DND-41 (cell line): ENCODE results near the gene RAD9A.

Experiments
- ATAC-seq: fragments of 200-7000 bp; cut with Tn5 transposase; 3 replicates; pipeline ENCODE4 v1.9.1; 2021; ENCODE audit warnings: low read depth; ENCODE audit not compliant: insufficient read depth
- DNase-seq: peaks from one replicate; pipeline ENCODE4 v3.0.0-alpha.2; 2020
- H2AFZ ChIP-seq: 2 replicates; pipeline ENCODE4 v1.6.0; 2012; ENCODE audit warnings: low read depth, low read length
- H3K27ac ChIP-seq: 2 replicates; pipeline ENCODE4 v1.5.1; 2012; ENCODE audit warnings: low read length, inconsistent platforms
- H3K27me3 ChIP-seq: fragments of 200-600 bp; sonication (generic); 2 replicates; pipeline ENCODE4 v1.6.0; 2012; ENCODE audit warnings: low read length, mild to moderate bottlenecking, inconsistent platforms; ENCODE audit not compliant: insufficient read depth, poor library complexity
- H3K36me3 ChIP-seq: 2 replicates; pipeline ENCODE4 v1.5.1; 2012; ENCODE audit warnings: low read length, inconsistent platforms; ENCODE audit not compliant: insufficient read depth
- H3K4me1 ChIP-seq: 2 replicates; pipeline ENCODE4 v1.5.1; 2012; ENCODE audit warnings: mild to moderate bottlenecking, low read length; ENCODE audit not compliant: insufficient read depth
- H3K4me2 ChIP-seq: 2 replicates; pipeline ENCODE4 v1.6.0; 2012; ENCODE audit warnings: mild to moderate bottlenecking, moderate library complexity, low read length, inconsistent platforms; ENCODE audit not compliant: insufficient read depth
- H3K4me3 ChIP-seq, 2 experiments: fragments of 200-600 bp in 1 of 2; shearing (Covaris generic) in 1 of 2; 2 replicates each; pipeline ENCODE4 v1.5.1; 2012 to 2016; ENCODE audit warnings: inconsistent platforms in 2 of 2, low read length in 2 of 2, mild to moderate bottlenecking in 2 of 2, low read depth in 1 of 2, moderate library complexity in 1 of 2
- H3K79me2 ChIP-seq: 2 replicates; pipeline ENCODE4 v1.6.0; 2012; ENCODE audit warnings: low read length, inconsistent platforms; ENCODE audit not compliant: insufficient read depth
- H3K9ac ChIP-seq: 2 replicates; pipeline ENCODE4 v1.6.0; 2012; ENCODE audit warnings: low read depth, mild to moderate bottlenecking, inconsistent platforms, low read length, moderate library complexity
- H3K9me3 ChIP-seq: 2 replicates; pipeline ENCODE4 v1.5.1; 2012; ENCODE audit warnings: low read length, moderate library complexity, mild to moderate bottlenecking, inconsistent platforms; ENCODE audit not compliant: insufficient read depth, severe bottlenecking
- H4K20me1 ChIP-seq: 2 replicates; pipeline ENCODE4 v1.6.0; 2012; ENCODE audit warnings: low read length; ENCODE audit not compliant: insufficient read depth
- CTCF ChIP-seq: IDR thresholded peaks from 2 replicates; pipeline ENCODE4 v1.5.1; 2012; ENCODE audit warnings: borderline replicate concordance, low read length, moderate library complexity, mild to moderate bottlenecking; ENCODE audit not compliant: poor library complexity, severe bottlenecking; ENCODE audit errors: extremely low read depth
- EZH2 ChIP-seq: IDR thresholded peaks from 3 replicates; pipeline ENCODE4 v1.6.1; 2012; ENCODE audit warnings: borderline replicate concordance, low read depth, mild to moderate bottlenecking, moderate library complexity, low read length, inconsistent platforms; ENCODE audit not compliant: severe bottlenecking

The RAD9A gene

DNA sequence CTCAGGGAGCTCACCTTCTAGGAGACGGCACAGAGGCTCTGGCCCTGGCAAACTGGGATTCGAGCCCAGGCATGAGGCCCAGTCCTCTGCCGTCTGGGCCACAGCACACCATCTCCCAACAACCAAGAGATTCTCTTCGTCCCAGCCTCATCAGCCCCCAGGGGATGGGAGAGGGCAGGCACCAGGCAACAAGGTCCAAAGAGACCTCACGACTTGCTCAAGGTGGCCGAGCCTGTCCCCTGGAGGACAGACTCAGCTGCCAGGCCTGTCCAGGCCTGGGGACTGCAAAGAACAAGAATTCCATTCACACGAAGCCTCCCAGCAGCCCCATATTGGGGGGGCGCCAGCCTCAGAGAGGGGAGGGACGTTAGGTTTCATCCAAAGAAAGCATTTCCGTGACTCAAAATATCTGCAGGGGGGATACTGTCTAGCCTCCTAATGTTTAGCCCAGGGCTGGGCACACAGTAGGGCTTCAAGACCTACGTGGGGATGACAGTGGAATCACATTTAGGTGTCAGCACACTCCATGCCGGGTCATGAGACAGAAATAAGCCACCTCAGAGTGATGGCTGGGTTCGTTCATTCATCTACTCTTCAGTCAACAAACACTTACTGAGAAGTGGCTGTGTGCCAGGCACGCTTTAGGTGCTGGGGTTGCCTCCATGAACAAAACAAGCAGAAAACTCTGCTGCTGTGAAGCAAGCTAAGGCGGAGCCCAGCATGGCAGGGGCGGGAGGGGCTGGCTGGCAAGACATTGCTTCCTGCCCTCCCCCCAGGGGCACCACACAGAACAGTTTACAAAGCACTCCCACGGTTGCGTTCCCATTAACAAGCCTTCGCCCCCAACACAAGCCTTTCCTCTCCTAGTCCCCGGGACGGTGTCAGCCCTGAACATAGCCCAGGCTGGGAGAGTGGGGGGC, 24.9 kb downstream of the RAD9A start:
- Histone ChIP-seq H3K4me2 (peak overlapping the region; percentile 95), H3K27ac (peak overlapping the region; percentile 93), H3K4me3 (peak overlapping the region in 1 of 2 experiments; percentile 44; a peak in 2 of 4 replicates)

DNA sequence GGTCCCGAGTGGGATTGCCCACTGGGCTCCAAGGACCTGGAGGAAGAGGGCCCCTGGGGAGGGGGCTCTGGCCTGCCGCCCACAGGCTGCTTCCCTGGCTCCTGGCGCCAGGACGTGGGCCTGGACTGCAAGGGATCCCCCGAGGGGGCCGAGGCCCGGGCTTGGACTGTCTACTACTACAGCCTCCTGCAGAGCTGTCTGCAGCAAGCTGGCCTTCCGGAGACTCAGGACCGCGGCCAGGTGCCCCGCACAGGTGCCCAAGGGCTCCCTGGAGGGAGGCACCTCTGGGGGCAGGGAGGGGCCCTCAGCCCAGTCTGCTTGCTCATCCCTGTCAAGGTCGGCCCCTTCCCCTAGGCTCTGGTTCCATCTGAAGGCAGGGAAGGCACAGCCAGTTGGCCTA, 25.6 kb downstream of the RAD9A start:
- H3K79me2 ChIP-seq = peaks cover 37% of the 10 kb centered on the region
- ATAC-seq (no peak), DNase-seq (no peak)
- no peaks in the 10 kb centered on the region for H3K9me3 ChIP-seq
- no peaks in the 10 kb centered on the region for H3K27me3 ChIP-seq
- H3K27ac ChIP-seq = peak overlapping the region; percentile 93
- peak overlapping the region; percentile 91 for H3K9ac ChIP-seq
- H4K20me1 ChIP-seq = no peaks in the 10 kb centered on the region
- peaks cover 6% of the 10 kb centered on the region; the same call in 1 of the 2 replicates for H3K36me3 ChIP-seq
- H2AFZ ChIP-seq = peak overlapping the region; percentile 21; the same call in 1 of the 2 replicates
- TF ChIP-seq CTCF (no peak), EZH2 (no peak)
- H3K4me2 ChIP-seq = peak overlapping the region; percentile 95
- peaks cover 65% of the 10 kb centered on the region for H3K4me1 ChIP-seq
- H3K4me3 ChIP-seq = peak overlapping the region in 1 of 2 experiments; percentile 44; a peak in 2 of 4 replicates

More for the DNA sequence above, 24.9 kb downstream of the RAD9A start:
- peak; percentile 92 for DNase-seq
- no peaks in the 10 kb centered on the region for H4K20me1 ChIP-seq
- H3K9me3 ChIP-seq = no peaks in the 10 kb centered on the region
- peak; percentile 69 for ATAC-seq
- peaks cover 71% of the 10 kb centered on the region for H3K4me1 ChIP-seq
- H3K27me3 ChIP-seq = no peaks in the 10 kb centered on the region
- H3K36me3 ChIP-seq = peaks cover 6% of the 10 kb centered on the region; the same call in 1 of the 2 replicates
- TF ChIP-seq EZH2 (no peak), CTCF (no peak)
- peaks cover 37% of the 10 kb centered on the region for H3K79me2 ChIP-seq
- peak overlapping the region; percentile 91 for H3K9ac ChIP-seq
- peak overlapping the region; percentile 21; the same call in 1 of the 2 replicates for H2AFZ ChIP-seq

DNA sequence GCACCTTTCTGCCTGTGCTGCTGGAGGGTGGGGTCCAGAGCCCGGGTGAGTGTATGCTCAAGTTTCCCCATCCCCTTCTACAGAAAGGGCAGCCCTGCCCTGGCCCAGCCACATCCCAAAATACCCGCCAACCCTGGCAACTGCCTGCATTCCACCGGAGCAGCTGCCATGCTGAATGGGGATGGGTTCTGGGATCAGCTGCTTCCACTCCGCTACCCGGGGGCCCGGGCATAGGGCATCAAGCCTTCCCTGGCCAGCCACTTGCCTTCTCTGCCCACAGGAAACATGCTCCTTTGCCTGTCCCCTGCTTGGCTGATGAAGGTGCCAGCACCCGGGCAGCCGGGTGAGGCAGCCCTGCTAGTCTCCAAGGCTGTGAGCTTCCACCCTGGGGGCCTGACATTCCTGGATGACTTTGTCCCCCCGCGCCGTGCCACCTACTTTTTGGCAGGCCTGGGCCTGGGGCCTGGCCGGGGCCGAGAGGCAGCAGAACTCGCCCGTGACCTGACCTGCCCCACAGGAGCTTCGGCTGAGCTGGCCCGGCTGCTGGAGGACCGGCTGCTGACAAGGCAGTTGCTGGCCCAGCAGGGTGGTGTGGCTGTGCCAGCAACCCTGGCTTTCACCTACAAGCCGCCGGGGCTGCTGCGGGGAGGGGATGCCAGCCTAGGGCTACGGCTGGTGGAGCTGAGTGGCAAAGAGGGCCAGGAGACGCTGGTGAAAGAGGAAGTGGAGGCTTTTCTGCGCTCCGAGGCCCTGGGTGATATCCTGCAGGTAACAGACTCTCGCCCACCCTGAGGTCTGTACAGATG, 26.9 kb downstream of the RAD9A start:
- DNase-seq = no peak
- Histone ChIP-seq H3K27me3 (no peaks in the 10 kb centered on the region), H2AFZ (no peak overlapping the region), H4K20me1 (no peaks in the 10 kb centered on the region), H3K9me3 (no peaks in the 10 kb centered on the region), H3K9ac (peak overlapping the region; percentile 91), H3K27ac (peak overlapping the region; percentile 93), H3K4me1 (peaks cover 54% of the 10 kb centered on the region), H3K79me2 (peaks cover 37% of the 10 kb centered on the region), H3K36me3 (peaks cover 6% of the 10 kb centered on the region; the same call in 1 of the 2 replicates), H3K4me2 (peak overlapping the region; percentile 95), H3K4me3 (peak overlapping the region in 1 of 2 experiments; percentile 66; a peak in 1 of 4 replicates)
- TF ChIP-seq EZH2 (no peak), CTCF (no peak)
- ATAC-seq = no peak
